ENCODE measurements around the gene FGGY.
"Not testable (repeated sequence)": the region's sequence is repeated elsewhere in the genome, so short reads cannot be mapped to it uniquely, and the experiment has no call there.

Gene FGGY

DNA sequence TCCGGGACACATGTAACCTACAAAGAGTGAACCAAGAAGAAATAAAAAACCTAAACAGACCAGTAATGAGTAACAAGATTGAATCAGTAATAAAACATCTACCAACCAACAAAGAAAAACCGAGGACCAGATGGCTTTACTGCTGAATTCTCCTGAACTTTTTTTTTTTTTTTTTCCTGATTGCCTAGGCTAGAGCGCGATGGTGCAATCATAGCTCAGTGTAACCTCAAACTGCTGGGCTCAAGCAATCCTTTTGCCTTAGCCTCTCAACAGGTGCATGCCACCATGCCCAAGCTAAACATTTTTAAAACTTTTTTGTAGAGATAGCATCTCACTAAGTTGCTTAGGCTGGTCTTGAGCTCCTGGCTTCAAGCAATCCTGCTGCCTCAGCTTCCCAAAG lies 11.2 kb upstream of the FGGY start:
- in situ Hi-C loops (cut with MboI; ENCODE audit: low sequenced_read_pairs): no loop called here

GRCh38 chr1:59288046-59288445 lies 8.8 kb upstream of the FGGY start:
- in situ Hi-C loops (cut with MboI; ENCODE audit: low sequenced_read_pairs): no loop called here

DNA sequence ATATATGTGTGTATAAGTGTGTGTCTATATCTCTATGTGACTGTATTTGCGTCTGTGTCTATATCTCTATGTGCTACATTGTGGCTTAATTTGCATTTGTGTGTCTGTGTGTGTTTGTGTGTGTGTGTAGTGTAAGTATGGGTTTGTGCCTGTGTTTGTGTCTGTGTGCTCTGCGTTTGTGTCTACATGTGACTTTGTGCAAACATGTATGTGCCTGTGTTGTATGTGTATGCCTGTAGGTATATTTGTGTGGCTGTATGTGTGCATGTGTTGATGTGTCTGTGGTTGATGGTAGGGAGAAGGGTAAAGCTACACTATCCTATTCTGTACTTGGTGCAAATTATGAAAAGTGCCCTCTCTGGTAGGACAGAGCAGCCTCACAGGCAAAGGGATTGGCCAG lies 7.3 kb upstream of the FGGY start:
- in situ Hi-C loops (cut with MboI; ENCODE audit: low sequenced_read_pairs): no loop called here

DNA sequence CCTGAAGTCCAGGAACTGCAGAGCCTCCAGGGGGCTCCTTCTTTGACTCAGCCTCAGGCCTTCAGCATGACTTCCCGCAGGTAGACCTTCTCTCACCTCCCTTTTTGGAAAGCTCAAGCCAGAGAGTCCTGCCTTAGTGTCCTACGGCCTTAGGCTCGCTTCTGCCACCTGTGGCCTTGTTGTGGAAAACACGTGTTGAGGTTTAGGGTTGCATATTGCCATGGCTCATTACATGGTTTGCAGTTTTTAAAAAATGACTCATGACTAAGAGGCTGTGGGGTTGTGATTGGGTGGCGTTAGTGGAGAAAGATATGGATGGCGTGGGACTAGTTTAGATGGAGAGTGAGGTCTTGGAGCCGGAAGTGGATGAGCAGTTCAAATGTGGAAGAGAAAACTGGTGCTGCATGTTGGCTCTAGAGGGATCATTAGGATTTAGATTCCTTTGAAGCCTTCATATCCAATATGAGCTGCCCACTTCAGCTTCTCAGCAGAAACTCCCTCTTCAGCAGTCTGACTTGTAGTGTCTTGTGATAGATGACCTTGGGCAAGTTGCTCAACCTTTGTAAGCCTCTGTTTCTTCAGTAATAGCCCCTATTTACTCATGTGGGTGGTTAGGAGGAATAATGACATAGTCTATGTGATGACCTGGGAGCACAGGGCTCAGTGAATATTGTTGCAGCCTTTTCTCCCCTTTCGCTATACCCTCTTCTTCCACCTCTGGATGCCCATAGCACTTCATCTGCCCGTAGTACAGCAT lies 6.5 kb upstream of the FGGY start:
- in situ Hi-C loops (cut with MboI; ENCODE audit: low sequenced_read_pairs): no loop called here

- in situ Hi-C loops (cut with MboI; ENCODE audit: low sequenced_read_pairs): no loop called here
Observed at GRCh38 chr1:59291561-59291960, 5.3 kb upstream of the FGGY start.

GRCh38 chr1:59292562-59292961 lies 4.3 kb upstream of the FGGY start:
- in situ Hi-C loops (cut with MboI; ENCODE audit: low sequenced_read_pairs): no loop called here

- in situ Hi-C loops (cut with MboI; ENCODE audit: low sequenced_read_pairs): no loop called here
Observed at GRCh38 chr1:59293206-59293605, 3.7 kb upstream of the FGGY start.

DNA sequence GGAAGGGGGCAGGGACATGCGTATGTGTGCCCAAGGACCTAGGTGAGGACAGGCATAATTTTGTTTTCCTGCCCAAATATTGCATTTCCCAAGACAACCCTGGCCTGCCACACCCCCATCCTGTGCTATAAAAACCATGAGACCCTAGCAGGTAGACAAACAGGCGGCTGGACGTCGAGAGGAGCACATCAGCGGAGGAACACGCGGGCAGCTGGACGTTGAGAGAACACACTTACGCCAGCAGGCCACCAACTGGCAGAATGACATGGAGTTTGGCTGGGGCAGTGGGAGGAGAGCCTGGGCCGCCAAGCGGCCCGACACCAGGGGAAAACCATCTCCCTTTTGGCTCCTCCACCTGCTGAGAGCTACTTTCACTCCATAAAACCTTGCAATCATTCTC lies 3.0 kb upstream of the FGGY start:
- in situ Hi-C loops (cut with MboI; ENCODE audit: low sequenced_read_pairs): no loop called here

DNA sequence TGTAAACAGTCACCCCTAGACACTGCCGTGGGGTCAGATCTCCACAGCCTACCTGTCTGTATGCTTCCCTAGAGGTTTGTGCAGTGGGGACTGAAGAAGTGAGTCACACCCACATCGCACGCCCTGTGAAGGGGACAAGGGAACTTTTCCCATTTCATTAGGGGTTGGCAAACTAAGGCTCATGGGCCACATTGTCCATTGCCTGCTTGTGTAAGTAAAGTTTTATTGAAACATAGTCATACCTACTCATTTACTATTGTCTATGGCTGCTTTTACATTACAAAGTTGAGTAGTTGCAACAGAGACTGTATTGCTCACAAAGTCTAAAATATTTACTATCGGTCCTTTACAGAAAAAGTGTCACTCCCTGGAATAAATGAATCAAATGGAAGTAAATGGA lies 2.5 kb upstream of the FGGY start:
- in situ Hi-C loops (cut with MboI; ENCODE audit: low sequenced_read_pairs): no loop called here

- in situ Hi-C loops (cut with MboI; ENCODE audit: low sequenced_read_pairs): no loop called here
Observed at GRCh38 chr1:59295618-59296017, 1.3 kb upstream of the FGGY start.

DNA sequence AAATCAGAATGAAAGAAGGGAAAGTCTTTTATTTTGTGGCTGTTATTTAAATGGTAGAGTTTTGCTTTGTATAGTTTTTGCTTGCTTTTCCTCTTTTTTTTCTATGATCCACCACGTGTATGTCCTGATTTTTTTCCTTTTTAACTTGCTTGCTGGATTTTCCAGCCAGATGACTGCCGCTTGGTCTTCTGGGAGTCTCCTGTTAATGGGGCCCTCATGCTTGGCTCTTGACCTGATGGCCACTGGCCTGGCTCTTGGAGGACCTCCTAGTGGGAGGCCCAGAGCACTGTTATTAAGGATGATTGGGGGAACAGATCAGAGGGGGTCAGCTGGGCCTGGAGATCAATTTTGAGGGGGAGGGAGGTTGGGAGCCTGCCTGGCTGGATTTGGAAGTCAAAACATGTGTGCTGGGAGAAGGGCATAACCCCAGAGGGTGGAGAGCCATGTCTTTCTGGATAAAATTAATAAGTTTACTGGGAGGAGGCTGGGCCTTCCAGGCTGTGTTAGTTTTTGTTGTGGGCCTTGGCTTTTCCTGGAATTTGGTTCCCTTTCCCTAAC lies 1.2 kb downstream of the FGGY start:
- in situ Hi-C loops (cut with MboI; ENCODE audit: low sequenced_read_pairs): no loop called here

DNA sequence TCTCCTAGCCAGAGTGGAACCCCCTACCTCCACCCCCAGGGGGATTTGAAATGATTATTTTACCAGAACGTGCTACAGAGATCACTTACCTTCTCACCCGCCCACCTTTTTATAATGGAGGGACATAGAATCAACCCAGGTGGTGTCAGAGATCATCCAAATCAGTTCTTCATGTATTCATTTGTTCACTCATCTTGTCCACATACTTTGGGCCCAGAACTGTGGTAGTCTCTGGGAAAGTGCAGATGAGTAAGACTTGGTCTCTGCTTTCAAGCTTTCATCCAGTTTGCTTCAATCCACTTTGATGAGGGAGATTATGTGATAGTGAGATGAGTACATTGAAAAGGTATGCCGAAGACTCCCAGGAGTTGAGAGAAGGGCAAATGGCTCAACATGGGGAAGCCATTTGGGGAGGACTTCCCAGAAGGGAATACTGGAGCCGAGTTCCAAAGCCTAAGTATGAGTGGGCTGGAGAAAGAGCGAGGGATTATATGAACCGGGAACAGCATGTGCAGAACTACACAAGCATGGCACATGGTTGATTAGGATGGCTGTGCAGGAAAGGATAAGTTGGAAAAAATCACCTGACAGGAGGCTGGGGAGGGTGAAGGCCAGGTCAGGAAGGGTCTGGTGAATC lies 1.9 kb downstream of the FGGY start:
- in situ Hi-C loops (cut with MboI; ENCODE audit: low sequenced_read_pairs): no loop called here

GRCh38 chr1:59299670-59300069 lies 2.8 kb downstream of the FGGY start:
- in situ Hi-C loops (cut with MboI; ENCODE audit: low sequenced_read_pairs): not testable (repeated sequence)

DNA sequence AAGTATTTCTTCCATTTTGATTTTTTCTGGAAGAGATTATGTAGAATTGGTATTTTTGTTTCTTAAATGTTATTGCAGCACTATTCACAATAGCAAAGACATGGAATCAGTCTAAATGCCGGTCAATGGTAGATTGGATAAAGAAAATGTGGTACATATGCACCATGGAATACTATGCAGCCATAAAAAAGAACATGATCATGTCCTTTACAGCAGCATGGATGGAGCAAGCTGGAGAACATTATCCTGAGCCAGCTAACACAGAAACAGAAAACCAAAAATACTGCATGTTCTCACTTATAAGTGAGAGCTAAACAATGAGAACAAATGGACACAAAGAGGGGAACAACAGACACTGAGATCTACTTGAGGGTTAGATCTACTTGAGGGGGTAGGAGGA lies 5.4 kb downstream of the FGGY start:
- in situ Hi-C loops (cut with MboI; ENCODE audit: low sequenced_read_pairs): no loop called here

DNA sequence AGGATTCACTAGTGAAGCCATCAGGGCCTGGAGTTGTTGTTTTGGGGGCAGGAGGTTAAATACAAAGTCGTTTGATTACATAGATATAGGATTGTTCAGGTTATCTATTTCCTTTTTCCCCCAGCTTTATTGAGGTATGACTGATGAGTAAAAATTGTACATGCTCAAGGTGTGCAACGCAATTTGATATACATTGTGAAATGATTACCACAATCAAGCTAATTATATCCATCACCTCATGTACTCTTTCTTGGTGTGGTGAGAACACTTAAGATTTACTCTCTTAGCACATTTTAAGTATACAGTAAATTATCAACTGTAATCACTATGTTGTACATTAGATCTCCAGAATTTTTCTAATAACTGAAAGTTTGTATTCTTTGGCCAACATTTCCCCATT lies 6.0 kb downstream of the FGGY start:
- in situ Hi-C loops (cut with MboI; ENCODE audit: low sequenced_read_pairs): no loop called here

GRCh38 chr1:59305188-59305587 lies 8.3 kb downstream of the FGGY start:
- in situ Hi-C loops (cut with MboI; ENCODE audit: low sequenced_read_pairs): no loop called here

- in situ Hi-C loops (cut with MboI; ENCODE audit: low sequenced_read_pairs): no loop called here
Observed at GRCh38 chr1:59307591-59307990, 10.7 kb downstream of the FGGY start.

- in situ Hi-C loops (cut with MboI; ENCODE audit: low sequenced_read_pairs): no loop called here
Observed at GRCh38 chr1:59308839-59309238, 11.9 kb downstream of the FGGY start.

DNA sequence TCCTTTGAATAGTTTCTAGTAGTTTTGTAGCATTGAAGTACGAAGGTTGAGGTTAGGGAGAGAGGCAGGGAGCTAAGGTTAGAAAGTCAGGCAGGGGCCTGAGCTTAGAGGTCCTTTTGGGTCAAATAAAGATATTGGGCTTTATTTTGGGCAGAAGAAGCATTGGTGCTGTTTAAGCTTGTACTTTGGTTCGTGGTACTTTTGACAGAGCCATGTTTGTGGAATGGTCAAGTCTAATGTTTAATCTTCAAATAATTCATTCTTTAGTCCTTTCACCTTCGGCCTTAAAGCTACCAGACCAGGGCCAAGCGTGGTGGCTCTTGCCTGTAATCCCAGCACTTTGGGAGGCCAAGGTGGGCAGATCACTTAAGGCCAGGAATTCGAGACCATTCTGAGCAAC lies 12.5 kb downstream of the FGGY start:
- in situ Hi-C loops (cut with MboI; ENCODE audit: low sequenced_read_pairs): no loop called here

DNA sequence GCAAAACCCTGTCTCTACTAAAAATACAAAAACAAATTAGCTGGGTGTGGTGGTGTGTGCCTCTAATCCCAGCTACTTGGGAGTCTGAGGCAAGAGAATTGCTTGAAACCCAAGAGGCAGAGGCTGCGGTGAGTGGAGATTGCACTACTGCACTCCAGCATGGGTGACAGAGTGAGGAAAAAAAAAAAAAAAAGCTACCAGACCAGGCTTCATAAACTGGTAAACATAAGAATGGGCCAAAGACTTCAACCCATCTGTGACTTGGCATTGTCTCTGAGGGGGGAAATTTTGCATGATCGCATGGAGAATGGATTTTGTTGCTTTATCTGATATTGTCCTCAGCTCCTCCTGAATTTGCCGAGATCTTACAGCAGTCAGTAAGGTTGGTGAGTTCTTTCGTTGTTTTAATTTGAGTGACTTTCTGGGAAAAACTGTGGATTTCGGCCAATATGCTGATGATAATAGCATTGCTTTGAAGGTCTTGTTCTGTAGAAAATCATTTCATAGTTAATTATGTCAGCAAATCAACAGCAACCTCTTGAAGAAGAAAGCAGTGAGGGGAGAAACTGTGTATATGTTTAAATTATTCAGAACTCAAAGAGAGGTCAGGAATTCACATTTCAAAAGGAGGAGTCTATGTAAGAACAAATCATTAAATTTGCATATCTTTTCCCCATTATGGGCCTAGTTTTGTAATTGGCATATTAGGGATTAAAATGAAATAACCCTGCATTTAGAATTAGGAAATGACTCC lies 13.1 kb downstream of the FGGY start:
- in situ Hi-C loops (cut with MboI; ENCODE audit: low sequenced_read_pairs): no loop called here

- in situ Hi-C loops (cut with MboI; ENCODE audit: low sequenced_read_pairs): no loop called here
Observed at GRCh38 chr1:59310549-59311250, 13.8 kb downstream of the FGGY start.
